Measurements from ENCODE around the gene PHLPP1.
"Not testable (repeated sequence)": the region's sequence is repeated elsewhere in the genome, so short reads cannot be mapped to it uniquely, and the experiment has no call there.

PHLPP1 gene

DNA sequence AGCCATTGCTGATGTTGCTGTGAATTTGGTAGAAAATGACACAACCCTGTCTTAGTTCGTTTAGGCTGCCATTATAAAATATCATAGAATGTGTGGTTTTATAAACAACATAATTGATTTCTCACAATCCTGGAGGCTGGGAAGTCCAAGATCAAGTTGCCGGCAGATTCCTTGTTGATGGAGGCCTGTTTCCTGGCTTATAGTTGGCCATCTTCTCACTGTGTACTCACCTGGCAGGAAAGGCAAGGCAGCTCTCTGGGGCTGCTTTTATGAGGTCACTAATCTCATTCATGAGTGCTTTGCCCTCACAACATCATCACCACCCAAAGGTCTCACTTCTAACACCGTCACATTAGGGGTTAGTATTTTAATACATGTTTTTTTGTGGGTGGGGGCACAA, 58.4 kb downstream of the PHLPP1 start:
- DNase-seq (ENCODE audit: low read depth) = no peak

DNA sequence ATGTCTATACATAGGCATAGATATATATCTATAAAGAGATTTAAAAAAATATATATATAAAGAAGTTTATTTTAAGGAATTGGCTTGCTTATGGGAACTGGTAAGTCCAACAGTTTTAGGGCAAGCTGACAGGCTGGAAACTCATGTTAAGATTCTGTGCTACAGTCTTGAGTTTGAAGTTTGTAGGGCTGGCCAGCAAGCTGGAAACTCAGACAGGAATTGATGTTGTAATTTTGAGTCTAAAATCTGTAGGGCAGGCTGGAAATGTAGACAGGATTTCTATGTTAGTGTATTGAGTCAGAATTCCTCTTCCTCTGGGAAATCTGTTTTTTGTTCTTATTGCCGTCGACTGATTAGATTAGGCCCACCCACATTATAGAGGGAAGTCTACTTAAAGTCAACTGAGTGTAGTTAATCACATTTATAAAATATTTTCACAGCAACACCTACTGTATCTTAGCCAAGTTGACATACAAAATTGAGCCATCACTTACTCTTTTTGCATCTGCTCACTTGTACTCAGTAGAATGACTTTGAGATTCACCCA, 60.8 kb downstream of the PHLPP1 start:
- no peak for DNase-seq (ENCODE audit: low read depth)

DNA sequence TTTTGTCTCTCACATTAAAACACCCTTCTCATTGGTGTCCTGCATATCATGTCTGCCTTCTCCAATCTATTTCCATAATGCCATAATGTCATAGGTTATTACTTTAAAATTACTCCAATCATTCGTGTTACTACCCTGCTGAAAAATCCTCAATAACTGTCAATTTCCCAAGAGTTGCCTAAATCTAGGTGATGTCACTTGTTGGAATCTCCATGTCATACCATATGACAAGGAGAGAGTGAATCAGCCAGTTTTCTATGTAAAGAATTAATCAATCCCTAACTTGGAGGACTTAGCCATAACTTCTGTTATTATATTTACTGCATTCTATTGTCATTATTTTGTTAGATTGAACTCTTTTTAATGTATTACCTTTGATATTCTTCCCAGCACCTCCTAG, 62.5 kb downstream of the PHLPP1 start:
- DNase-seq (ENCODE audit: low read depth) = no peak

DNA sequence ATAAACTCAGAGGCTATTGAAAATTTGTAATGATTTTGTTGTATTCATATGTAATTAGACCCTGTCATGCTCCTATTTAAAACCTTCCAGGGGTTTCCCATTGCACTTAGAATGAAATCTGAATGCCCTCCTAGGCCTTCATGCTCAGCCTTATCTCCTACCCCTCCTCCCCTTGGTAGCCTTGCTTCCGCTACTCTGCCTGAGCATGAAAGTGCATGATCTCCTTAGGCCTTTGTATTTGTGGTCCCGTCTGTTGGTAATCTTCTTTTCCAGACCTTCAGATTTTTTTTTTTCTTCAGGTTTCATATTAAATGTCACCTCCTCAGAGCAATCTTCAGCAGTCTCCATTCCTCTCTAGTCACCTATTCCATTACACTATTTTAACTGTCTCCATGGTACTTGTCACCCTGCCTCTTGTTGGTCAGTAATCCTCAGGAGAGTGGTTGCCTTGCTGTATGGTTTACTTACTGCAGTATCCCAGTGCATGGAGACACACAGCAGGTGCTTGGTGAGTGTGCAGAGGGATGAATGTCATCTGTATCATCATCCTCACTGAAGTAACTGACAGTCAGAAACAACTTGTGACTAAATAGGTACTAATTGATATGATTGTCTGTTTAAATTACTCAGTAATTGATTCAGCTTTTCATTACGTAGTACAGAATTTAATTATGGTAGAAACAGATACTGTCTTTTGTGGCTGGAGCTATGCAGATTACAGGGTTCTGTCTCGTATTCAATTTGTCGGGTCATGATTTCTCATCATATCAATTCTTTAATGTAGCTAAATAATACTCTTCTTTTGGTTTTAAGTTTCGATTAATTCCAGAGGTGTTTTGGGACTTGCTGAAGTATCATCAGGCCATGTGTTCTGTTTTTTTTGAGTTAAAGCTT, 63.9 kb downstream of the PHLPP1 start:
- no peak for DNase-seq (ENCODE audit: low read depth)

DNA sequence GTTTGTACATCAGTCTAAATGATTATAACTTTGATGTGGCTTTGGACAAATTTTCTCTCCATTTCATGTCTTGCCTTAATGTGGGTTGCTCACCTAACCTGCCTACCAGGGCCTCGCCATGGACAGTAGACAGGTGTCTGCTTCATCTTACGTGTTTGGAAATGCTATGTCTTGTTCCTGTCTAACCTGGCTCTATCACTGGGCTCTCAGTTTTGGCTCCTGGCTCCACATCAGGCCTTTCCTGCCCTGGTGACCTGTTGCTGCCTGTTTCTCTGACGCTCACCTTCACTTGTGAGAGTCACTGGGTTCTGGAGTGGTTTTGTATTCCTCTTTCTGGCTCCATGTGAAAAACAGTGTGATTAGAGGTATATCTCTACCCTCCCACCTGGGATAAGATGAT, 65.9 kb downstream of the PHLPP1 start:
- no peak for DNase-seq (ENCODE audit: low read depth)

DNA sequence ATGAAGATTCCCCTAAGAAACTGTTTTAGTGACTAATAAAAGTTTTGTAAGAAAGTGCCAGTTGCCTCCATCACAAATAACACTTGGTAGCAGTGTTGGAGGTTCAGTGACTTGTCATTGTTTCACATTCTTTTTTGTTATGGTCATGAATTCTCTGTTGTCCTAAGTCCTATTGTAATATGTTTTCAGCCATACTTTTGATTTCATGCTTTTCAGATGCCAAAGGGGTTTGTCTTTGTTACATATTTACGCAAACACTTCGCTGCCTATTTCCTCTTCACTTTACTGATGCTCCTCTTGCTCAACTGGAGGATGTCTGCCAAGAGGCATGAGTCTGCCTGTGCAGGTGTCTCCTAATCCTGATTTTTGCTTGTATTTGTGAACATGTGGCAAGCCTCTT, 66.6 kb downstream of the PHLPP1 start:
- DNase-seq (ENCODE audit: low read depth) = peak; percentile 88

DNA sequence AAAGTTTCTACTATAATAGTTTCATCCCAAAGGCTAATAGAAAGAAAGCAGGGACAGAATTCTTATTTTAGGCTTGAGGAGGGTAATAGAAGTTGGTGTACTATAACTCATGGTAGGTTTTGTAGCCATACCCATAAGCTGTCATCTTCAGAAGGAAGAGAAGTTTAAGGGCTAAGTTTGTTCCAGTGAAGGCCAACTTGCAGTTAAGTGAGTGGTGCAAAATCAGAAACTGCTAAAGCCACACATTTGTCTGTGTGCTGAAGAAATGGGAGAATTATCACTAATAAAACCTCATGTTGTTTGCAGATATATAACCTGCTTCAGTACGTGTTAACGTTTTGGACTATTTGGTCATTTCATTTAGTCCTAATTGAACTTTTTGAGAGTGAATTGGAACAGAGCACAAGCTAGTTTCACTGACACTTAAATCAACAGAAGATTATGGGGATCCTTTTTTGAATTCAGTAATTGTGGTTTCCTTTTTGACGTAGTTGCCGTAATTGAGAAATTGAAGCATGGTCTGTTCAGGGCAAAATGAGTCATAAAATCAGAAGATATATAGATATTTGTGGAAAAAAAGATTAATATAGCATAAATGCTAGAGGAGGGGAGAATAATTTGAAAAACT, 69.1 kb downstream of the PHLPP1 start:
- no peak for DNase-seq (ENCODE audit: low read depth)

DNA sequence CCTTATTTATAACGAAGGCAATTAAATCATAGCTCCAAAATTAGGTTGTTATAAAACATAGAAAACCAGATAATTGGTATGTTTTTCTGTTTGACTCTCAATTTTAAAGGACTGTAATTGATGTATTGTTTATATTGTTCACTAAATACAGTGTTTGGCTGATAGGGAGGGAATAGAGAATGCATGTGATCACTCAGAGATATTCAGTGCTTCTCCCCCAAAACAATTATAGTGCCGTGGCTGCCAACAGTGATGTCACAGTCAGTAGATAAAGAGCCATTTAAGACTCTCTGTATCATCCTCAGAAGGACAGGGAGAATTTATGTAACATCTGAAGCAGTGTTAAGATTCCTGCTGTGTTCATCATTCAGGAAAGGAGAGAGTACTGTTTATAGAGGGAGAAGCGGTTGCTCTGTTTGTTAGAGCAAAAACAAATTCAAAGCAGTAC, 69.6 kb downstream of the PHLPP1 start:
- DNase-seq (ENCODE audit: low read depth) = no peak

DNA sequence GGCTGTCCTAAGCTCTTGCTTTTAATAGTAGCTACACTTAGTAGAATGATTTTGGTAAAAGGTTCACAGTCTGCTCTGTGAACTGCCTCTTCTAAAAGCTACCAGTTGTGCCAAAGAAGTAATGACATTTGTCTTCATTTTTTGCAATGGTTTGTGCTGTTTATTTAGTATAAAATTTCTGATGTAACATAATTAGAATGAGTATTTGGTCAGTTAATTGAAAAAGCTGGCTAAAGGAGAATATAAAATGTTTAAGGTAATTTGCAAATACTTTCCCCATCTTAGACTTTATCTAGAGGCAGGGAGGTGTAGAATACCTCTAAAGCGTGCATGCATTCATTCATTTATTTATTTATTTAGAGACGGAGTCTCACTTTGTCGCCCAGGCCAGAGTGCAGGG, 71.3 kb downstream of the PHLPP1 start:
- no peak for DNase-seq (ENCODE audit: low read depth)

DNA sequence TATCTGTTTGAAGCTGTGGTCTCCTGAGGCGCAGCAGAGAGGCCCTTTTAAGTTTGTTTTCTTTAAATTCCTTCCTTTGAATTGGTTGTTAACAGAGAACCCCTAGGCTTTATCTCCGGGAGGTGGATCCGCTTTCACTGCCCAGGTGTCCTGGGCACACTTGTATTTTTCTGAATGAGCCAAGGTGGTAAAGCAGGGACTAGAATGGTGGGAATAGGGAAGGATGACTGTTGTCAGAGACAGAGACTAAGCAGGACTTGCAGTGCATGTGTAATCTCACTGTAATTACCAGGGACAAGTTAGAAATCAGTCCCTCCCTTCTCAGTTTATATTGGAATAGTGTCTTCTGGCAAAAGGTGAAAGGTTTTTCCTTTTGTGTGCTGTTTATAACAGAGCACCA, 72.8 kb downstream of the PHLPP1 start:
- no peak for DNase-seq (ENCODE audit: low read depth)

DNA sequence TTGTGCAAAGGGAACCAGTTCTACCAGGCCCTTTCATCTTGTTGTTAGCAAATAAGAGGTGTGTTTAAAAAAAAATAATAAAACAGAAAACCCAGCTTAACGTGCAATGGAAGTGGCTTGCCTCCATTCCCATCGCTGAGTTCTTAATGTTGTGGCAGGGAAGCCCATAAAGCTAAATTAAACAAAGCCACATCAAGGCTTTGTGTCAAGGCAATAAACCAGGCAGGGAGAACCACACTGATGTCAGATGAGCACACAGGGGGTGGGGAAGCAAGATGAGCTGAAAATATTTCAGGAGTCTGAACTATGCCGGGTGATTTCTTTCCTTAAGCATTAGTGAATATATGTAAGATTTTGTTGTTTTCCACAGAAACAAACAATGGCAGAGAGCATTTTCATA, 73.5 kb downstream of the PHLPP1 start:
- DNase-seq (ENCODE audit: low read depth) = no peak

DNA sequence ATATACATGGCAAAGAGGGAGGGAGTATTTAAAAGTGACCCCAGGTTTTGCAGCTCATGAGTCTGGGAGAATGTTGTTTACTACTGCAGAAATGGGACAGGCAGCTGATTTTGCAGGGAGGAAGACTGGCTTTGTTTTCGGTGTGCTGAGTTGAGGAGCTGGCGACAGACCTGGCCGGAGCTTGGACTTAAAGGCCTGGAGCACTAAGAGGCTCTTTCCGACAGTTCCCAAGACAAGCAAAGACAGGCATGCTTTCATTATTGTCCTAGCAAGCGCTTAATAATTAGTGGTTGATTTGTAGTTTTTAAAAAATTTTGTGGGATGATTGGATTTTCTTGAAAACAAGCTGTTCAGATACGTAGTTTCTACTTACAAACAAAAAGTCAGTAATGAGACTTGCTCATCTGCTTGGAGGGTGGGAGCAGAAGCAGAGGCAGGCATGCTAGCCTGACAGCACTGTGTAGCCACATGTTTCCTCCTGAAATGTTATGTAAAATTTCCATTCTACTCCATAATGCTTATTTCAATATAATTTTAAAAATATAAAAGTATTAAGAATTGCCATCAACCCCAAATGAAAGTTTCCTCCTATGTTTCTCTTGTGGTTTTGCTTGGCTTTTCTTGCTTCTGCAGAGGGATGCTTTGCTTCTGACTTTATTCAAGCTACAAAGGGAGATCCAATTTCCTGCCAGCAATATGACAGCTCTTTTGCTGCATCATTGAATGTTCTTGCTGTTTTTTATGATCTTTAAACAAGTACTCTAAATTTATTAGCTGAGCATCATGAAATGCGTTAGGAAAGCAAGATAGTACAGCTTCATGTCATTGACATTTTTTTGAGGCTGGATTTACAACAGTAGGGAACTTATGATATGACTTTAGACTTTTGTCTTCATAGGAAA, 75.8 kb downstream of the PHLPP1 start:
- peak; percentile 49 for DNase-seq (ENCODE audit: low read depth)

DNA sequence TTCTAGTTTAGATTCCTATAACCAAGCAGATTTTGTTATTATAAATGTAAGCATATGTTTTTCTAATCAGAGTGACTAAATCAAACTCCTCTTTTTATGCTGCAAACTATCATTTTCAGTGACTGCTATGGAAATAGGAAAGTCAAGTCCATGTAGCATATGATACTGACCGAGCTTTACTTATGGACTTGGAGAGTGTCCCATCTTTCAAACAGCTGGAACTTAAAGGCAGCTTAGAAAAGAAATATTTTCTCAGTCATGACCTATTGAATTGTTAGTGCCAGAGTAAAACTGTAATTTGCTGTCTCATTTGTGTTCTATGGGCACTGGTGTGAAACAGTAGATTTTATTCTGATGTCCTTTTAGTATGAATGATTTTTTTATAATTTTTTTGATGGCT, 76.7 kb downstream of the PHLPP1 start:
- no peak for DNase-seq (ENCODE audit: low read depth)

DNA sequence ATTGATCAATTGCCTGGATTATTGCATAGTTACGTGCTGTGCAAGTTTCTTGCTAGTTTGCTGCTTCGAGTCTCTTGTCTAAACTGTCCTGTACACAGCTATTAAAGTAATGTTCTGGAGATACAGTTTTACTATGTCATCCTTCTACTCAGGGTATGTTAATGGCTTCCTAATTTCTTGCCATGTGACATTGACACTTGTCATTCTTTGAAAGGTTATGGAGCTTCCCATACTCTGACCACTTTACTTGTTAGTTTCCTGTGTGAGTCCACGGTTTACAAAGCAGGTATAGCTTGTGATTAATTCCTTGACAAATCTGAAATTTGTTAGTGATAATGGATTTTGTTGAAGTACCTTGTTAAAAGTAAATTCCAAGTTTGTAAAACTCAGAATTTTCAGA, 80.5 kb downstream of the PHLPP1 start:
- DNase-seq (ENCODE audit: low read depth) = no peak

DNA sequence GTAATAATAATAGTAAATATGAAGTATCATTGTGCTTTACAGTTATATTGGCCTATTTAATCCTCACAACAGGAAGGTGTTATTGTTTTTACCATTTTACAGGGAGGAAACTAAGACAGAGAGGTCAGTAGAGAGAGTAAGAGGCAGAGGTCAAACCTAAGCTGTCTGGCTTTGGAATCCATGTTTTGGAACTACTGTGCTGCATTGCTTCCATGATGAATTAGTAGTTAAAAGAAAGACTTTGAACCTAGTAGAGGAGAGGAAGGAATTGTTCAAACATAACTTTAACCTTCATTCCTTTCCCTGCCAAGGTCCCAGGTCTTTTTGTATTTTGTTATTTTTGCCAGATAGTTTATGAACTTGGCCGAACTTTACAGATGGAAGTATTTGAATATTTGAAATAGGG, 80.9 kb downstream of the PHLPP1 start:
- DNase-seq (ENCODE audit: low read depth) = no peak

DNA sequence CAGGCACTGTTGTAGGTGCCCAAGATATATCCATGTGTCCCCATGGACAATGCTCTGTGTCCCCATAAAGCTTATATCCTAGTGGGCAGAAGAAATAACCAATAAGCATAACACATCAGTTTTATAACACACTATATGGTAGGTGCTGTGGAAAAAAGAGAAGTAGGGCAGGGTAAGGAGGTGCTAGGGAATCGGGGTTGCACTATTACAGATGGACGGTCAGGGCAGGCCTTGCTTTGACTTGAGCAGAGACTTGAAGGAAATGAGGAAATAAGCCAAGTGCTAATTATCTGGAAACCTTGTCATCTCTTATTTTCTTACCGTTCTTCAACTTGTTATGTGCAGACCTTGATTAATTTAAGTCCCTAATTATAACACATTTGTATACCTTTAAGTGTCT, 82.0 kb downstream of the PHLPP1 start:
- no peak for DNase-seq (ENCODE audit: low read depth)

DNA sequence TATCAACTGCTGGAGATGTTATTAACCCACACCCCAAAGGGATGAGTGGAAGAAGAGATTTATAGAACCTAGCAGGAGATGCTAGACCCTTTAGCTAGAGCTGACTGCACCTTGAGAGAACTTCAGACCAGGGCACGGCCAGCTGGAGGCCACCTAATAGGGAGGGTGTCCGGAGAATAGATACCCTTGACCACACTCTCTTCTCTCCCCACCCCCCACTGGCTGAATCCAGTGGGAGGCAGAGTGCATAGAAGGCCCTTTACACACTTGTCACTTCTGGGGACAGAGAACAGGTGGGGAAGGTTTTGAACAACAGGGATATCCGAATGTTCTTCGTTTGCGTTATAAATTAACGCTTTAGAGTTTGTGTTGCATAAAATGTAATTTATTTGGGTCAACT, 84.6 kb downstream of the PHLPP1 start:
- no peak for DNase-seq (ENCODE audit: low read depth)

DNA sequence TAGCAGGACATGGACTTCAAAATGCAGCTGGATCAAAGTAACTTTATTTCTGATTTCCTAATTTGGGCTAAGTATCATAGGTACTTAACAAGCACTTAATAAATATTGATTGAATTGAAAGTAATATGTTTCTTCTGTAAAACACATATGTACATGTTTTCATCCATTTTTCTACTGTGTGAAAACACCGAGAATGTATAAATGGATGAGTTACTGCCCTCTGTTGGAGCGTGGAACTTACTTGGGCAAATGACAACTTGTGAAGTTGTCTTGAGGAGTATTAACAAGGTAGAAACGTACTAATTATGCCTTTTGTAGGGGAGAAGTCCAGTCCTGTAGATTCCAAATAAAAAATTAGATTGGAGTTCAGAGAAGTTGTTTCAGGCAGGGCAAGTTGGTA, 87.2 kb downstream of the PHLPP1 start:
- DNase-seq (ENCODE audit: low read depth) = peak; percentile 9

DNA sequence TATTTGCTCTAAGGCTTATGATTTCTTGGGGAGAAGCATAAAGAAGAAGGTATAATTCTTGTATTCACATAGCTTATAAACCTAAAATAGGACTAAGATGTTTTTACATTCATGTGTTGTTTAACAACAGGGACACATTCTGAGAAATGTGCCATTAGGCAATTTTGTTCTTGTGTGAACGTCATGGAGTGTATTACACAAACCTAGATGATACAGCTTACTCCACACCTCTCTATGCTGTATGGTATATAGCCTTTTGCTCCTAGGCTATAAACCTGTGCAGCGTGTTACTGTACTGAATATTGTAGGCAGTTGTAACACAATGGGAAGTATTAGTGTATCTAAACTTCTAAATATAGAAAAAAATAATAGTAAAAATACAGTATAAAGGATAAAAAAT, 92.1 kb downstream of the PHLPP1 start:
- DNase-seq (ENCODE audit: low read depth) = no peak

DNA sequence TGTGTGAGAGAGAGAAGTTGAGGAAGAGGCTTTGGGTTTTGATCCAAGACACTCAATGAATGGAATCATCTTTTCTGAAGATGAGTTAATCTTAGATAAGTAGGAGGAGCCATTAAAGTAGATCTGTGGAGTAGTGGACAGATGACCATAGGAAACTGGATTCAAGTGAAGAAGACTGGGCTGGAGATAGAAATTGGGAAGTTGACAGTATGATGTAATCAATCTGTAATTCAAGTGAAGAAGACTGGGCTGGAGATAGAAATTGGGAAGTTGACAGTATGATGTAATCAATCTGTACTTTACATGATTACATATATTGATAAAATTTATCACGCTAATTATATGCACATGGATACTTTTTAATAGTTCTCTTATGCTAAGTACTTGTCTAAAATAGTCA, 92.8 kb downstream of the PHLPP1 start:
- DNase-seq (ENCODE audit: low read depth) = no peak

DNA sequence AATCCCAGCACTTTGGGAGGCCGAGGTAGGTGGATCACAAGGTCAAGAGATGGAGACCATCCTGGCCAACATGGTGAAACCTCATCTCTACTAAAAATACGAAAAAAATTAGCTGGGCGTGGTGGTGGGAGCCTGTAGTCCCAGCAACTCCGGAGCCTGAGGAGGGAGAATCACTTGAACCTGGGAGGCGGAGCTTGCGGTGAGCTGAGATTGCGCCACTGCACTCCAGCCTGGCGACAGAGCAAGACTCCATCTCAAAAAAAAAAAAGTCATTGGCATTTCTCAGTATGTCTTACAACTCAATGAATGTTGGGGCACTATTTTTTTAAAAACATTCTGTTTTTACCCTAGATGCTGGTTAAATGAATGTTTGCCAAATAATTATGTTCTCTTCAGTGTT, 94.1 kb downstream of the PHLPP1 start:
- DNase-seq (ENCODE audit: low read depth) = not testable (repeated sequence)

DNA sequence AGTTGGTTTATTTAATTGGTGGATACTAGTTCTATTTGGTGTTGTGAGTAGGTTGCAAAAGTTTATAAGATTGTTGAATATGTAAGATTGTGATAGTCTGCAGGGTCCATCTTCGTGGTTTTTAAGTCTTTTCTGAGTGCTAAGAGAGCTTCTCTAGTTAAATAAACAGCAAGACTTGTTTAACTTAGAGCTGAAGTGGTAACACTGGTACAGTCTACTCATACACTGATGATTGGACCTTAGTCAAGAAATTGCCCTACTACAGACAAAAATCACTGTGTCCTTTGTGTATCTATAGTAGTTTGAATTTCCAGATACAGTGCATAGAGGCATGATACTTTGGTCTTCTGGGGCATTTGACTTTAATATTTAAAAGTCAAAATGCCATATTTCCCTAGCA, 94.6 kb downstream of the PHLPP1 start:
- DNase-seq (ENCODE audit: low read depth) = no peak

Measured in fibroblast of gingiva (primary cell).